Right atrium auricular region (tissue), 2 donors: ENCODE measurements around the gene ZDHHC9. TPM values are rescaled to one million over a fixed set of nuclear protein-coding genes. Genes with fewer than 3 reads are reported as not detected.

Experiments used
- DNase-seq: peaks from one replicate; pipeline ENCODE4 v3.0.0-alpha.2; 2019; ENCODE audit warnings: low spot score
- H3K27ac ChIP-seq, 2 donors: fragments of 200-600 bp; sonication (generic); 1 replicate in 1 of 2; 2 replicates in 1 of 2; pipeline ENCODE4 v1.5.1; 2016 to 2019
- H3K27me3 ChIP-seq, 2 donors: fragments of 200-600 bp; sonication (generic); one replicate each; pipeline versions ENCODE4 v1.5.1 to v1.6.0; 2017 to 2019
- H3K36me3 ChIP-seq: fragments of 200-600 bp; sonication (generic); one replicate; pipeline ENCODE4 v1.5.1; 2016
- H3K4me1 ChIP-seq, 2 donors: fragments of 200-600 bp; sonication (generic); one replicate each; pipeline versions ENCODE4 v1.5.1 to v1.6.0; 2017 to 2019
- H3K4me3 ChIP-seq, 2 donors: fragments of 200-600 bp; sonication (generic); 1 replicate in 1 of 2; 2 replicates in 1 of 2; pipeline ENCODE4 v1.5.1; 2017 to 2019; ENCODE audit warnings: mild to moderate bottlenecking in 1 of 2, moderate library complexity in 1 of 2
- H3K9me3 ChIP-seq, 2 donors: fragments of 200-600 bp; sonication (generic); one replicate each; pipeline ENCODE4 v1.5.1; 2019
- total RNA-seq, 2 donors: library from RNA; depleted of rRNA; stranded (reverse); fragments of >200 nt; gene quantifications; one replicate each; pipeline ENCODE4 v1.1.0, GENCODE V29; 2016
- TF ChIP-seq, protein P1 (sequence below), 2 donors: fragments of 200-600 bp; sonication (generic); IDR thresholded peaks; one replicate each; pipeline ENCODE4 v1.5.1; 2019; ENCODE audit warnings: antibody characterized with exemption in 2 of 2

ZDHHC9 gene
- total RNA-seq, 2 donors from 2014 or later = 10.6 to 11.4 TPM

- Histone ChIP-seq H3K27me3 (no peaks in the 10 kb centered on the region), H3K4me1 (no peaks in the 10 kb centered on the region), H3K9me3 (no peaks in the 10 kb centered on the region), H3K36me3 (no peaks in the 10 kb centered on the region), H3K27ac (no peak overlapping the region), H3K4me3 (peak overlapping the region in 1 of 2 donors; percentile 6)
- TF ChIP-seq, protein P1, sequence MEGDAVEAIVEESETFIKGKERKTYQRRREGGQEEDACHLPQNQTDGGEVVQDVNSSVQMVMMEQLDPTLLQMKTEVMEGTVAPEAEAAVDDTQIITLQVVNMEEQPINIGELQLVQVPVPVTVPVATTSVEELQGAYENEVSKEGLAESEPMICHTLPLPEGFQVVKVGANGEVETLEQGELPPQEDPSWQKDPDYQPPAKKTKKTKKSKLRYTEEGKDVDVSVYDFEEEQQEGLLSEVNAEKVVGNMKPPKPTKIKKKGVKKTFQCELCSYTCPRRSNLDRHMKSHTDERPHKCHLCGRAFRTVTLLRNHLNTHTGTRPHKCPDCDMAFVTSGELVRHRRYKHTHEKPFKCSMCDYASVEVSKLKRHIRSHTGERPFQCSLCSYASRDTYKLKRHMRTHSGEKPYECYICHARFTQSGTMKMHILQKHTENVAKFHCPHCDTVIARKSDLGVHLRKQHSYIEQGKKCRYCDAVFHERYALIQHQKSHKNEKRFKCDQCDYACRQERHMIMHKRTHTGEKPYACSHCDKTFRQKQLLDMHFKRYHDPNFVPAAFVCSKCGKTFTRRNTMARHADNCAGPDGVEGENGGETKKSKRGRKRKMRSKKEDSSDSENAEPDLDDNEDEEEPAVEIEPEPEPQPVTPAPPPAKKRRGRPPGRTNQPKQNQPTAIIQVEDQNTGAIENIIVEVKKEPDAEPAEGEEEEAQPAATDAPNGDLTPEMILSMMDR (IDR thresholded peaks at IDR 0.05) = no peak
- DNase-seq = no peak
Measured at GRCh38 chrX:129781134-129781672, 62.5 kb downstream of the ZDHHC9 start.

DNA sequence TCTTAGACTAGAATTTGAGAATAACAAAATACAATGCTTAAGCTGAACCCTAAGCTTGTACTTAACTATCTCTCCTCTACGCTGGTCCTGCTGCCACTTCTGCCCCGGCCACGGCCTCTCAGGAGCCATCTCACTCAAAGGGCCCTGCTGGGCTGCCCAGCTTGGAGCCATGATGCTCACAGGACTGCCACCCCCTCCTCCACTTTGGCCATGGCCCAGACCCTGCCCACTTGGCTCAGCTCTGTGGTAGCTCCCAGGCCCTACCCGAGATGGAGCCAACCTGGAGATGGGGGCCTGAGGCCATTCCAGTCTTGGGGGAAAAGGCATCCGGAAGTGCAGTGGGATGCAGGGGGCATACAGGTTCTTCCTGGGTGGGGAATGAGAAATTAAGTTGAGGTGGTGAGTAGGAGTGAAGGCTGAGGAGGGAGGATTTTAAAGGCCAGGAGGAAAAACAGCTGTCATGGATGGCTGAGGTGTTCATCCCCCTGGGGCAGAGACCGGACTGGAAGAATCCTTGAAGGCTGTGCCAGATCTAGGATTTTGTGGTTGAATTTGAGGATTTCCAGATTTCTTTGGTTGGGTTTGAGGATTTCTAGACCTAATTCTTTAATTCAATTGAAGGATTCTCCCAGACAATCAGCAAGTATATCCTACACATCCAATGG lies 63.1 kb downstream of the ZDHHC9 start:
- TF ChIP-seq, protein P1 (IDR thresholded peaks at IDR 0.05) = no peak
- peak overlapping the region in 1 of 2 donors; percentile 6 for H3K4me3 ChIP-seq
- no peak for DNase-seq
- H3K27ac ChIP-seq = no peak overlapping the region
- H3K4me1 ChIP-seq = no peaks in the 10 kb centered on the region
- H3K36me3 ChIP-seq = no peaks in the 10 kb centered on the region
- H3K27me3 ChIP-seq = no peaks in the 10 kb centered on the region
- H3K9me3 ChIP-seq = no peaks in the 10 kb centered on the region

DNA sequence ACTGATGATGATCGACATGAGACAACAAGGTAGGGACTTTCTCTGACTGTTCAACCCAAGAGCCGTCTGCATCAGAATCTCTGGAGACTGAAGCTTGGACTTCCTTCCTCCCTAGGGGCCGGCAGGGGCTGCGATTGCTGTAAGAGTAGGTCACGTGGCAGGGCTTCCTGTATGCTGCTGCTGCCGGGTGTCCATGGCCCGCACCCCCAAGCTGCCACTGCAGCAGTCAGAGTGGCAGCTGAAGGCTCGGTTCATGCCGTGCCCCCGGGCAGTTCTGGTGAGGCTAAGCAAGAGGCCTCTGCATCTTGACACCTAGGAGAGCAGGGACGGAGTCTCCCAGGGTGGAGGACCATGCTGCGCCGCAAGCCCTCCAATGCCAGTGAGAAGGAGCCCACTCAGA lies 63.9 kb downstream of the ZDHHC9 start, which contains the start of gene SASH3:
Gene SASH3, plus strand, starts transcription at position 203 of the 400 bp plus-strand sequence. Its CDS starts 149 bp downstream, at position 352.
- no peak within 1 kb of the TSS for H3K27ac ChIP-seq
- TF ChIP-seq, protein P1 (IDR thresholded peaks at IDR 0.05) = no peak

GRCh38 chrX:129779086-129779672 lies 64.5 kb downstream of the ZDHHC9 start:
- TF ChIP-seq, protein P1 (IDR thresholded peaks at IDR 0.05) = no peak
- no peak for DNase-seq
- Histone ChIP-seq H3K27me3 (no peaks in the 10 kb centered on the region), H3K9me3 (no peaks in the 10 kb centered on the region), H3K36me3 (no peaks in the 10 kb centered on the region), H3K27ac (no peak overlapping the region), H3K4me3 (no peak overlapping the region), H3K4me1 (no peaks in the 10 kb centered on the region)

More for the DNA sequence above, 63.9 kb downstream of the ZDHHC9 start, which contains the start of gene SASH3:
- Histone ChIP-seq H3K4me1 (no peaks in the 10 kb centered on the region), H3K9me3 (no peaks in the 10 kb centered on the region), H3K36me3 (no peaks in the 10 kb centered on the region), H3K27me3 (no peaks in the 10 kb centered on the region), H3K4me3 (peak within 1 kb of the TSS in 1 of 2 donors; percentile 6)
- DNase-seq = no peak

- H3K36me3 ChIP-seq = no peaks in the 10 kb centered on the region
- H3K27me3 ChIP-seq = no peaks in the 10 kb centered on the region
- TF ChIP-seq, protein P1 (IDR thresholded peaks at IDR 0.05) = no peak
- DNase-seq = no peak
- H3K4me1 ChIP-seq = no peaks in the 10 kb centered on the region
- no peak overlapping the region for H3K4me3 ChIP-seq
- no peaks in the 10 kb centered on the region for H3K9me3 ChIP-seq
- peak overlapping the region; percentile 40 to 42 for H3K27ac ChIP-seq
Measured at GRCh38 chrX:129777218-129778030, 66.3 kb downstream of the ZDHHC9 start.
